ENCODE data around the gene ENTPD1.

- no peak for TF ChIP-seq CTCF (IDR thresholded peaks at IDR 0.05 in 2 of 3, conservative IDR thresholded peaks at IDR 0.05 in 1 of 3; ENCODE audit: borderline replicate concordance in 1 of 3, insufficient read depth in 1 of 3, low read depth in 2 of 3, low read length in 2 of 3)
- no peak for TF ChIP-seq CEBPB (IDR thresholded peaks at IDR 0.05; ENCODE audit: low read depth)
- no peak for TF ChIP-seq SP1 (IDR thresholded peaks at IDR 0.05; ENCODE audit: low read depth)
- TF ChIP-seq EZH2 (IDR thresholded peaks at IDR 0.05) = no peak
- TF ChIP-seq REST (IDR thresholded peaks at IDR 0.05; ENCODE audit: low read depth) = no peak
- TF ChIP-seq POLR2AphosphoS5 (IDR thresholded peaks at IDR 0.05; ENCODE audit: low read depth, low read length) = no peak
- no peak for TF ChIP-seq POLR2A (IDR thresholded peaks at IDR 0.05; ENCODE audit: borderline replicate concordance, extremely low read depth, insufficient read depth, insufficient read length)
- TF ChIP-seq SIN3A (IDR thresholded peaks at IDR 0.05; ENCODE audit: low read depth) = no peak
- TF ChIP-seq YY1 (IDR thresholded peaks at IDR 0.05; ENCODE audit: extremely low read depth, insufficient replicate concordance, low read depth, low read length) = no peak
- TF ChIP-seq JUND (IDR thresholded peaks at IDR 0.05) = no peak
- no peak for TF ChIP-seq FOSL1 (IDR thresholded peaks at IDR 0.05; ENCODE audit: low read depth)
- TF ChIP-seq EZH2phosphoT487 (IDR thresholded peaks at IDR 0.05; ENCODE audit: borderline replicate concordance) = no peak
- TF ChIP-seq ELF1 (IDR thresholded peaks at IDR 0.05; ENCODE audit: borderline replicate concordance, low read depth) = no peak
These were observed 27.4 kb upstream of the ENTPD1 start for GRCh38 chr10:95728526-95728925.
